HG02943 (cell line): ENCODE measurements around the gene ARHGAP8.
"Not testable (repeated sequence)": the region's sequence is repeated elsewhere in the genome, so short reads cannot be mapped to it uniquely, and the experiment has no call there.

ENCODE experiments used
- ATAC-seq: cut with Tn5 transposase; IDR thresholded peaks from one replicate; pipeline ENCODE4 v1.9.1; 2021; ENCODE audit warnings: mild to moderate bottlenecking, low read depth, moderate library complexity; ENCODE audit not compliant: unreplicated experiment

The ARHGAP8 gene

GRCh38 chr22:44799077-44799945 is 46.9 kb downstream of the ARHGAP8 start:
- no peak for ATAC-seq

DNA sequence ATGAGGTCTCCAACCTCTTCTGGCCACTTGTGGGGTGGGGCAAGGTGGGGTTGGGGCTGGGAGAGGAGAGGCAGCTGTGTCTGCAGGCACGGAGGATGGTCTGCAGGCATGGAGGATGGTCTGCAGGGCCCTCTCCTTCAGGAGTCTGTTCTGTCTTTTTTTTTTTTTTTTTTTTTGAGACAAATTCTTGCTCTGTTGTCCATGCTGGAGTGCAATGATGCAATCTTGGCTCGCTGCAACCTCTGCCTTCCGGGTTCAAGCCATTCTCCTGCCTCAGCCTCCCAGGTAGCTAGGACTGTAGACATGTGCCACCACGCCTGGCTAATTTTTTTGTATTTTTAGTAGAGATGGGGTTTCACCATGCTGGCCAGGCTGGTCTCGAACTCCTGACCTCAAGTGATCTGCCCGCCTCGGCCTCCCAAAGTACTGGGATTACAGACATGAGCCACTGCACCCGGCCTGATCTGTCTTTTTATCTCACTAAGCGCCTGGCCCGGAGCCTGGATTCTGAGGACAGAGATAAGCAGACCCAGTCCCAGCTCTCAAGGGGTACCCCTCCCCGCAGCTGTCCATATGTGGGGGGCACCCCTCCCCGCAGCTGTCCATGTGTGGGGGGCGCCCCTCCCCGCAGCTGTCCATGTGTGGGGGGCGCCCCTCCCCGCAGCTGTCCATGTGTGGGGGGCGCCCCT is 47.7 kb downstream of the ARHGAP8 start:
- not testable (repeated sequence) for ATAC-seq

DNA sequence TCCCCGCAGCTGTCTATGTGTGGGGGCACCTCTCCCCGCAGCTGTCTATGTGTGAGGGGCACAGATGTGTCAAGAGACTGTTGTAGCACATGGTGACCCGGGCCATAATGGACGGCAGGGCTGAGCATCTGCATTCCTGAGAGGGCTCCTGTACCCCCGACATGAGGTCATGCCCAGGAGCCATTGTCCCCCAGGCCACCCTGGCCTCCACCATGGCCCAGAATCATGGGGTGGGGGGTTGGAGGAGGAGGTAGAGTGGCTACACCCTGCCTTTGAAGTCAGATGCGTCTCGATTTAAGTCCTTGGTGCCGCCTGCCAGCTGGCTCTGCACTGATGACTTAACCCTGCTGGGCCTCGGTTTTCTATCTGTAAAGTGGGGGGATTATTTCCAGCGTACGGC is 49.1 kb downstream of the ARHGAP8 start:
- ATAC-seq, result no peak

GRCh38 chr22:44802071-44802700 is 49.8 kb downstream of the ARHGAP8 start:
- ATAC-seq, result no peak

GRCh38 chr22:44802956-44803355 is 50.6 kb downstream of the ARHGAP8 start:
- no peak for ATAC-seq

- no peak for ATAC-seq
Observed at GRCh38 chr22:44804327-44804726, 52.0 kb downstream of the ARHGAP8 start.

DNA sequence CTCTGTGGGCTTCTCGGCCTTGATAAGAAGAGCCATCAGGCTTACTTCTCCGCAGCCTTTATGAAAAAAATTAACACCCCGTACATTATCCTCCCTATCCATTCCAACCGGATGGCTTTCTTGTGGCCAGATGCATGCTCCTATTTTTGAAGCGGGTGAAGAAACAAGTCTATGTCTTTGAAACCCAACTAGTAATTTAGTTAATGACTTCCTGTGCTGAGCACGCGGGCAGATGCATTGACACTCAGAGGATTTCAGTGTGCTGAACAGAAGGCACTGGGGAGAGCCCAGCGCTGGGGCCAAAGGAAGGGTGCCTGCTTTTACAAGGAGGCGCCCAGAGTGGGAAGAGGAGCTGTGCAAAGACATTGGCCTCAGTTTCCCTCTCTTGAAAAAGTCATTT is 53.3 kb downstream of the ARHGAP8 start:
- ATAC-seq, result no peak

DNA sequence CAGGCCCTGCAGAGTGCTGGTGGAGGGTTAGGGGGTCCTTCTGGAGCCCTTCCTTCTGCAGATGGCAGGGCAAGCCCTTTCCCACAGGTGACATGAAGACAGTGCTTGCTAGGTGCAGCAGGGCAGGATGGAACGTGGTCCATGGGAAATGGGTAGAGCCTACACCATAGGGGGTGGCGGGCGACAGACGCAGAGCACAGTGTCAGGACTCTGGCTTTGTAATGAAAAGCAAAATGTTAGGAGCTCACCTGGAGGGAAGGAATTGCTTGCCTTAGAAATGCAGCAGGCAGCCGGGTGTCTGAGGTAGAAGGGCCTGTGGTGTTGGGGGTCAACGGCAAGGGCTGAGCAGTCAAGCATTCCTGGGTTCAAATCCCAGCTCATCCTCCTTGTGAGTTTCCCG is 54.9 kb downstream of the ARHGAP8 start:
- ATAC-seq, result no peak

DNA sequence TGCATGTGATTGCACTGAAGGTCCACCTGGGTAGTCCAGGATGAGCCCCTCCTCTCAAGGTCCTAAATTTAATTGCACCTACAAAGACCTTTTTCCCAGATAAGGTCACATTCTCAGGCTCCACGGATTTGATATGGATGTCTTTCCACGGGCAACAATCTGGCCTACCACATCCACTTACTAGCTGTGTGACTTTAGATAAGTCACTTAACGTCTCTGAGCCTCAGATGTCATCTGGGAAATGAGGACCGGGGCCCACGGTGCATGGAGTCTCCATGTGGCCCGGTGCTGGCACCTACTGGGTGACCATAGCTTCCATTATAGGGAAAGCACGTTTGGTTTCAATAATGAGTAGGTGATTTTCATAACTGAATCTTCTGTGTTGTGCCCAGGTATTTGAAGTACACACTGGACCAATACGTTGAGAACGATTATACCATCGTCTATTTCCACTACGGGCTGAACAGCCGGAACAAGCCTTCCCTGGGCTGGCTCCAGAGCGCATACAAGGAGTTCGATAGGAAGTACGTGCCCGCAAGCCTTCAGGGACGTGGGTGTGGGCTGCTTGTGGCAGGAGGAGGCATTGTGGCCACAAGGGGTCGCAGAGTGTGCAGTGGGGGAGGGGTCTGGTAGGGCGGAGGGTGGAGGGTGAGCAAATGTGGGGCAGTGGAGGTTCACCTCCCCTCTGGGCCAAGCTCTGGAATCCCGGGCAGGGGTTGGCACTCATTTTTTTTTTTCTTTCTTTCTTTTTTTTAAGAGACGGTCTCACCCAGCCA is 55.7 kb downstream of the ARHGAP8 start:
- ATAC-seq, result no peak

GRCh38 chr22:44809456-44809855 is 57.1 kb downstream of the ARHGAP8 start:
- no peak for ATAC-seq

GRCh38 chr22:44811141-44811540 is 58.8 kb downstream of the ARHGAP8 start:
- ATAC-seq, result no peak

DNA sequence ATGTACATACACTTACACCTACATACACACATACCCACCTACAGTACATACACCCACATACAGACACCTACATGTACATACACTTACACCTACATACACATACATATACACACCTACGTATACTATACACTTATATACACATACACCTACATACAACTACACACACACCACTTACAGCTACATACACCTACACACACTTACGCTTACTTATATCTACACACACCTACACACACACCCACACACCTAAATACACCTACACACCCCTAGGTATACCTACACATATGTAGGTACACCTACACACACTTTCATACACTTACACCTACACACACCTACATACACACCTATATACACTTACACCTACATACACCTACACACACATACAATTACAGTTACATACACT is 61.0 kb downstream of the ARHGAP8 start:
- ATAC-seq, result no peak

DNA sequence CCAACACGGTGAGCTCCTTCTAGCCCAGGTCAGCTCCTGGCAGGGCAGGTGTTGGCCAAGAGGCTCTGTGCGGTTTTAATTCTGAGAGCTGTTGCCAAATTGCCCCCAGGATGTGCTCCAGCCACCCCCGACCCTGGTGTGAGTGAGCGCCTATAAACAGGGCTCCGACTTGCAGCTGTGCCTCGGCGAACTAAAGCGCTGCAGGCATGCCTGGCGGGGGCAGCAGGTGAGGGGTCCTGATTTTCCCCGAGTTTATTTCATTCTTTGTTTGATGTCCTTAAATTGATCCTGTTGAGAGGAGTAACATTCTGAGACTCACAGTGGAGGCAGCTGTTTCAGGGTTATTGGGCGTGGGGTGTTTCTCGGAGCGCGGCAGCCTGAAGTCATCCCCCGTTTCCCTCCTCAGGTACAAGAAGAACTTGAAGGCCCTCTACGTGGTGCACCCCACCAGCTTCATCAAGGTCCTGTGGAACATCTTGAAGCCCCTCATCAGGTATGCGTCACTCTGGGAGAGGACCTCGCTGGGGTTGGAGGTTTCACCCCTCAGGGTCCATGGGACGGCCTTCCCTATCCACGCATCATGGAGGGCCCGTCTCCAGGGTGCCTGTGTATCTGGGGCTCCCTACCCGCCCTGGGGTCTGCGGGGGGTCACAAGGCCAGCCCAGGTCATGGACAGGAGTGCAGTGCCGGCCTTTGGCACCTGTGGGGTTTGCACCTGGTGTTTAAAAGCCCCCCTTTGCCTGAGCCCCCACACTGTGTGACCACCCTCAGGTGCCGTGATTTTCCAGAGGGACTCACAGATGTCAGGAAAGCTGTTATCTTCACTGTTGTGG is 62.1 kb downstream of the ARHGAP8 start:
- no peak for ATAC-seq

DNA sequence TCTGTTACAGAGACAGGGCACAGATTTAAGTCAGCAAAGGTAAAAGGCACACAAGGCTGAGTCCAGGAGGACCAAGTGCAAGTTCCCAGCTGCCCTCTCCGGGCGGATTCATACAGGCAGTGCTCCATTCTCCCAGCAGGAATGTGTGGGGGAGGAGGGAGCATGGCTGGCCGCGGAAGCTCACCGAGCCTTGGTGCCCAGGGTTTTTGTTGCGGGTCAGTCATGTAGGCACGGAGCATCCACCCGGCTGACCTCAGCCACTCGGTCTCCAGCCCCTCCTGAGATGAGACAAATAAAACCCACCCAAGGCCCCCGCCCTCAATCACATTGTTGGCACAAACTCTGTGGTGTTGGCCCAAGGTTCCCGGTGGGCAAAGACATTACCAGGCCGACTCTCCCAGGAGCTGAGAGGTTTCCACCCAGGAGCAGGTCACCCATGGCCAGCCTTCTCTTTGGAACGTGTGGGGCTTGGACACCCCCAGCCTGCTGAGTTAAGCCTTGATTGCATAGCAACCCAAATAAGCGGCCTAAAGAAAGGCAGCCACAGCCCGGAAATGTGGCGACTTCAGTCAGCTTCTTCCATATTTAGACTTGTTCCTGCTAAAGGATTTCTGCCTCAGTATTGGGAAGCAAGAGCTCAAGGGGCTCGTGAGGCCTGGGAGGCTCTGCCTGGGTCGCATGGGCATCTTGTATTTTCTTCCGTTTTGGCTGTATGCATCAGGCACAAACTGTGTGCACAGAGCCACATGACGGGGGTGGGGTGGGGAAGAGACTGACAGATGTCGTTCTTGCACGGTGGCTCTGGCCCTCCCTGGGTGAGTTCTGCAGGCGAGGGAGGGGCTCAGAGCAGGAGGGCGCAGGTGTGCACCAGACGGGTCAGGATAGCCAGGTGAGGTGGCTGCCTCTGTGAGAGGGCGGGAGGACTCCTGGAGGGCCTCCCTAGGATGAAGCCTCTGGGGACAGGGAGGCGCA is 63.0 kb downstream of the ARHGAP8 start:
- no peak for ATAC-seq

GRCh38 chr22:44816141-44816540 is 63.8 kb downstream of the ARHGAP8 start:
- no peak for ATAC-seq

GRCh38 chr22:44818727-44819126 is 66.4 kb downstream of the ARHGAP8 start:
- no peak for ATAC-seq

DNA sequence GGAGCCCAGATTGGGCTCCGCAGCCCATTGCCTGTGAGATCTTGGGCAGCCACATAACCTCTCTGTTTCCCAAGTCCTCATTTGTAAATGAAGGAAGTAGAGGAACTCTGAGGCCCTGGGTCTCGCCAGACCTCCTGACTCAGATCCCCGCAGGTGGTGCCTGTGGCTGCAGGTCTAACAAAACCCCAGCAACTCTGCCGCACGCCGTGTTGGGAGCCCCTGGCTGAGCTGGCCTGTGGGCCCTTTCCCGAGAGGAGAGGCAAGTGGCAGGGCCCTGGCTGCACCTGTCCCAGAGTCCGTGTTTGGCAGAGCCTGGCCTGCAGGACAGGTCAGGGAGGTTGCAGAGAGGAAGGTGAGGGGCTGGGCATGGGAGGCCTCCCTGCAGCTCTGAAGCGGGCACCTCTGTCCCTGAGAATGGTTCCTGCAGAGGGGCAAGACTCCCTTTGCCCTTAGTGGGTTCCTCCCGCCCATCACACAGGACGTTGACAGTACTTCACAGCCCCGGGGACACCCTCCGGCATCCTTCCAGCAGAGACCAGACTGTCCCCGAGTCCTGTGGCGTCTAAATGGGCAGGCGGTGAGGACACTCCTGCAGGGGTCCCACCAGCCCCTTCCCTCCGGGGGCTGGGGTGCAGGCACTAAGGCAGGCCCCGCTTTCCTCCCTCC is 67.7 kb downstream of the ARHGAP8 start:
- no peak for ATAC-seq
